Tibial nerve (tissue), 3 donors: ENCODE measurements around the gene ZNF423.

Experiments
- POLR2A ChIP-seq, 2 donors: fragments of 450-650 bp; IDR thresholded peaks; one replicate each; pipeline ENCODE4 v1.6.1; 2017; ENCODE audit warnings: antibody characterized with exemption in 2 of 2, mild to moderate bottlenecking in 2 of 2, moderate library complexity in 2 of 2
- TF ChIP-seq, protein P1 (sequence below), 5 experiments: fragments of 200-600 bp in 3 of 5; fragments of 450-650 bp in 2 of 5; sonication (generic) in 3 of 5; IDR thresholded peaks; one replicate each; pipeline ENCODE4 v1.5.1; 2016 to 2019; ENCODE audit warnings: antibody characterized with exemption in 5 of 5, mild to moderate bottlenecking in 3 of 5, moderate library complexity in 2 of 5

DNA sequence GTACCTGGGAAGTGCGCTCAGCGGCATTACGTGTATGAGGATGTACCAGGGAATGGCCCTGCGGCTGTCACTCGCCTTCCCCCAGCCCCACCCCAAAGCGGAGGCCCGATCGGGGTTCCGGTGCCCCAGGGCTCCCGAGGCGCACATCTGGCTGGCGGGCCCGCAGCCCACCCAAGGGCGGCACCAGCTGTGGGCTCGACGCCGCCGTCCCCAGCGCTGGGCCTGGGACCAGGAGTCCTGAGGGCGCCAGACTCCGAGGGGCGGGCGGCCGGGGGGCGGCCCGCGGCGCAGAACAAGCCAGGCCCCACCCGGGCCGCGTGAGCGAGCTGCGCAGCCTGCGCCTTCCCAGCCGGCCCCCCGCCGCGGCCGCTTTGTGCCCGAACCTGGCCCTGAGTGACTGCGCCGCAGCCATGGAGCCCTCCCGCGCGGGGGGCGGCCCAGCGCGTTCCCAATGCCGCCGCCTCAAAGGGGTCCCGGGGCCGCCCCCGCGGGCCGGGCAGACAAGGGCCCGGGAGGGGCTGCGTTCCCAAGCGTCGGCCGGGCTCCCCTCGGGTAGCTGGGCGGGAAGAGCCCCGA lies 17.4 kb downstream of the ZNF423 start:
- TF ChIP-seq, protein P1, sequence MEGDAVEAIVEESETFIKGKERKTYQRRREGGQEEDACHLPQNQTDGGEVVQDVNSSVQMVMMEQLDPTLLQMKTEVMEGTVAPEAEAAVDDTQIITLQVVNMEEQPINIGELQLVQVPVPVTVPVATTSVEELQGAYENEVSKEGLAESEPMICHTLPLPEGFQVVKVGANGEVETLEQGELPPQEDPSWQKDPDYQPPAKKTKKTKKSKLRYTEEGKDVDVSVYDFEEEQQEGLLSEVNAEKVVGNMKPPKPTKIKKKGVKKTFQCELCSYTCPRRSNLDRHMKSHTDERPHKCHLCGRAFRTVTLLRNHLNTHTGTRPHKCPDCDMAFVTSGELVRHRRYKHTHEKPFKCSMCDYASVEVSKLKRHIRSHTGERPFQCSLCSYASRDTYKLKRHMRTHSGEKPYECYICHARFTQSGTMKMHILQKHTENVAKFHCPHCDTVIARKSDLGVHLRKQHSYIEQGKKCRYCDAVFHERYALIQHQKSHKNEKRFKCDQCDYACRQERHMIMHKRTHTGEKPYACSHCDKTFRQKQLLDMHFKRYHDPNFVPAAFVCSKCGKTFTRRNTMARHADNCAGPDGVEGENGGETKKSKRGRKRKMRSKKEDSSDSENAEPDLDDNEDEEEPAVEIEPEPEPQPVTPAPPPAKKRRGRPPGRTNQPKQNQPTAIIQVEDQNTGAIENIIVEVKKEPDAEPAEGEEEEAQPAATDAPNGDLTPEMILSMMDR (IDR thresholded peaks at IDR 0.05), result no peak
- no peak for TF ChIP-seq POLR2A (IDR thresholded peaks at IDR 0.05)
